ENCODE data around the gene PDE11A. TPM values are rescaled to one million over a fixed set of nuclear protein-coding genes. Genes with fewer than 3 reads are reported as not detected.
"Not testable (repeated sequence)": the region's sequence is repeated elsewhere in the genome, so short reads cannot be mapped to it uniquely, and the experiment has no call there.

PDE11A gene
- polyA plus RNA-seq, 3 donors: 5.5 to 7.6 (median 6.9) TPM

- no peak for DNase-seq (ENCODE audit: low read depth in 3 of 3, low spot score in 2 of 3)
These were observed 241.6 kb downstream of the PDE11A start for GRCh38 chr2:177830881-177831386.

- no peak for DNase-seq (ENCODE audit: low read depth in 3 of 3, low spot score in 2 of 3)
These were observed 244.0 kb downstream of the PDE11A start for GRCh38 chr2:177828557-177828956.

- DNase-seq (ENCODE audit: low read depth in 3 of 3, low spot score in 2 of 3): no peak
These were observed 245.7 kb downstream of the PDE11A start for GRCh38 chr2:177826897-177827296.

GRCh38 chr2:177822941-177823340 lies 249.6 kb downstream of the PDE11A start:
- no peak for DNase-seq (ENCODE audit: low read depth in 3 of 3, low spot score in 2 of 3)

GRCh38 chr2:177818412-177818811 lies 254.2 kb downstream of the PDE11A start:
- DNase-seq (ENCODE audit: low read depth in 3 of 3, low spot score in 2 of 3): no peak

GRCh38 chr2:177817300-177817699 lies 255.3 kb downstream of the PDE11A start:
- peak in 1 of 3 donors; percentile 3 for DNase-seq (ENCODE audit: low read depth in 3 of 3, low spot score in 2 of 3)

GRCh38 chr2:177816766-177817165 lies 255.8 kb downstream of the PDE11A start:
- no peak for DNase-seq (ENCODE audit: low read depth in 3 of 3, low spot score in 2 of 3)

GRCh38 chr2:177812713-177813396 lies 259.7 kb downstream of the PDE11A start:
- DNase-seq (ENCODE audit: low read depth in 3 of 3, low spot score in 2 of 3): no peak

- DNase-seq (ENCODE audit: low read depth in 3 of 3, low spot score in 2 of 3): no peak
These were observed 261.7 kb downstream of the PDE11A start for GRCh38 chr2:177810906-177811305.

- DNase-seq (ENCODE audit: low read depth in 3 of 3, low spot score in 2 of 3): no peak
These were observed 263.4 kb downstream of the PDE11A start for GRCh38 chr2:177808984-177809809.

- no peak for DNase-seq (ENCODE audit: low read depth in 3 of 3, low spot score in 2 of 3)
These were observed 266.6 kb downstream of the PDE11A start for GRCh38 chr2:177806025-177806424.

GRCh38 chr2:177799531-177799930 lies 273.0 kb downstream of the PDE11A start:
- DNase-seq (ENCODE audit: low read depth in 3 of 3, low spot score in 2 of 3): no peak

GRCh38 chr2:177797808-177798207 lies 274.8 kb downstream of the PDE11A start:
- DNase-seq (ENCODE audit: low read depth in 3 of 3, low spot score in 2 of 3): no peak

- no peak for DNase-seq (ENCODE audit: low read depth in 3 of 3, low spot score in 2 of 3)
These were observed 275.7 kb downstream of the PDE11A start for GRCh38 chr2:177796654-177797415.

- DNase-seq (ENCODE audit: low read depth in 3 of 3, low spot score in 2 of 3): no peak
These were observed 276.6 kb downstream of the PDE11A start for GRCh38 chr2:177796011-177796410.

- not testable (repeated sequence) for DNase-seq (ENCODE audit: low read depth in 3 of 3, low spot score in 2 of 3)
These were observed 287.4 kb downstream of the PDE11A start for GRCh38 chr2:177785143-177785542.

- DNase-seq (ENCODE audit: low read depth in 3 of 3, low spot score in 2 of 3): no peak
These were observed 287.9 kb downstream of the PDE11A start for GRCh38 chr2:177784745-177785067.

GRCh38 chr2:177783835-177784744 lies 288.5 kb downstream of the PDE11A start:
- DNase-seq (ENCODE audit: low read depth in 3 of 3, low spot score in 2 of 3): no peak

GRCh38 chr2:177783091-177783490 lies 289.5 kb downstream of the PDE11A start:
- no peak for DNase-seq (ENCODE audit: low read depth in 3 of 3, low spot score in 2 of 3)

- no peak for DNase-seq (ENCODE audit: low read depth in 3 of 3, low spot score in 2 of 3)
These were observed 290.0 kb downstream of the PDE11A start for GRCh38 chr2:177782613-177783012.
